ENCODE results near the gene COL26A1. TPM values are rescaled to one million over a fixed set of nuclear protein-coding genes. Genes with fewer than 3 reads are reported as not detected.

The COL26A1 gene
- total RNA-seq, 1 donor = not detected

DNA sequence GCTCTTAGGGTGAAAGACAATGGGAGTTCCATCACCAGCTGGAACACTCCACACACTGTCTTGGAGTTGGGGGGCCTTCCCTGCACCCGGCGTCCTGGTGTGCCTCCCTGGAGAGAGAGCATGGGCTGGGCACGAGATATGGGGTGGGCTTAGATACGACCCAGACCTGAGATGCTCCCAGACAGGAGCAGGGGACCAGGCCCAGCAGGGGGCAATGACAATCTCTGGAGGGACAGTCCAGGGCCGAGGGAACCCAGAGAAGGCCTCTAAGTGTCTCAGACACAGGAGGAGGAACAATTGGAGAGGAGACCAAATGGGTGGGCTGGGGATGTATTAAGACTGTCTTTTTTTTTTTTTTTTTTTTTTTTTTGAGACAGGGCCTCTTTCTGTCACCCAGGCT, 226.4 kb downstream of the COL26A1 start:
- Histone ChIP-seq H3K79me2 (ENCODE audit: insufficient read depth, low read length) (no peaks in the 10 kb centered on the region), H4K20me1 (ENCODE audit: insufficient read depth, low read length) (no peaks in the 10 kb centered on the region), H3K27me3 (ENCODE audit: insufficient read depth, low read length) (peaks cover 8% of the 10 kb centered on the region), H3K27ac (ENCODE audit: low read depth, low read length) (no peak overlapping the region), H3K9me3 (ENCODE audit: low read depth, low read length) (no peaks in the 10 kb centered on the region), H3K4me2 (ENCODE audit: insufficient read depth, low read length) (no peak overlapping the region), H3K36me3 (ENCODE audit: insufficient read depth, low read length) (no peaks in the 10 kb centered on the region), H3K4me1 (ENCODE audit: insufficient read depth, low read length) (no peaks in the 10 kb centered on the region), H3K4me3 (ENCODE audit: insufficient read depth, low read length) (no peak overlapping the region), H2AFZ (ENCODE audit: low read length) (no peak overlapping the region)
- TF ChIP-seq, protein P1, sequence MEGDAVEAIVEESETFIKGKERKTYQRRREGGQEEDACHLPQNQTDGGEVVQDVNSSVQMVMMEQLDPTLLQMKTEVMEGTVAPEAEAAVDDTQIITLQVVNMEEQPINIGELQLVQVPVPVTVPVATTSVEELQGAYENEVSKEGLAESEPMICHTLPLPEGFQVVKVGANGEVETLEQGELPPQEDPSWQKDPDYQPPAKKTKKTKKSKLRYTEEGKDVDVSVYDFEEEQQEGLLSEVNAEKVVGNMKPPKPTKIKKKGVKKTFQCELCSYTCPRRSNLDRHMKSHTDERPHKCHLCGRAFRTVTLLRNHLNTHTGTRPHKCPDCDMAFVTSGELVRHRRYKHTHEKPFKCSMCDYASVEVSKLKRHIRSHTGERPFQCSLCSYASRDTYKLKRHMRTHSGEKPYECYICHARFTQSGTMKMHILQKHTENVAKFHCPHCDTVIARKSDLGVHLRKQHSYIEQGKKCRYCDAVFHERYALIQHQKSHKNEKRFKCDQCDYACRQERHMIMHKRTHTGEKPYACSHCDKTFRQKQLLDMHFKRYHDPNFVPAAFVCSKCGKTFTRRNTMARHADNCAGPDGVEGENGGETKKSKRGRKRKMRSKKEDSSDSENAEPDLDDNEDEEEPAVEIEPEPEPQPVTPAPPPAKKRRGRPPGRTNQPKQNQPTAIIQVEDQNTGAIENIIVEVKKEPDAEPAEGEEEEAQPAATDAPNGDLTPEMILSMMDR (IDR thresholded peaks at IDR 0.05; ENCODE audit: extremely low read depth, low read depth, low read length) = no peak
- DNase-seq (ENCODE audit: insufficient read length, low spot score, missing footprints) = no peak

DNA sequence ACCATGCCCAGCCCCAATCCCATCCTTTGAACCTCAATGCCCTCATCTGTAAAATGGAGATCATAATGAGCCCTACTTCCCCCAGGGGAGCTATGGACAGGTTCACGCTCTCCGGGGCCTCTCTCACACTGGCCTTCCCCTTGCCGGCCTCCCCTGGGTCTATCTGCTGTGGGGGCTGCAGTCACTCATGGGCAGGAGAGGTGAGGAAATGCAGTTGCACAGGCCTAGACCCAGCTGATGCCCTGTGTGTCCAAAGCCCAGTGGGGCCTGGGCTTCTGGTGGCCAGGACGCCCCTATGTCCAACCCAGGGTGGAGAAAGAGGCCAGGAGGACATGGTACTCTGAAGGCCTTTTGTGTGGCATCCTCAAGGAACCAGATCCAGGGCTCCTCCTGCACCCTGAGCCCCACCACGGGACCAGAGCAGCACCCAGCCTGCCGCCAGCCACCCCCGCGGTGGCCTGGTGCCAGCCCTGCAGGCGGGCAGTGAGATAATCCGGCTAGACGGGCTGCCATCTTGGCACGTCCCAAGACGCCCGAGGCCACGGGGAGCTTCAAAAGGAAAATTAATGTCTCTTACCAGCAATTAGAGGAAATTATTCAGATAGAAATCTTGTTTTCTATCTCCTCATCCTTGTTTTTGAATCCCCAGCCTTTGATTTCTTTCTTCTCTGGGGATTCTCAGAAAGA, 227.4 kb downstream of the COL26A1 start:
- no peaks in the 10 kb centered on the region for H3K36me3 ChIP-seq (ENCODE audit: insufficient read depth, low read length)
- no peak overlapping the region for H3K4me3 ChIP-seq (ENCODE audit: insufficient read depth, low read length)
- H3K9me3 ChIP-seq (ENCODE audit: low read depth, low read length) = no peaks in the 10 kb centered on the region
- no peak overlapping the region for H2AFZ ChIP-seq (ENCODE audit: low read length)
- no peak overlapping the region for H3K27ac ChIP-seq (ENCODE audit: low read depth, low read length)
- peaks cover 11% of the 10 kb centered on the region for H3K27me3 ChIP-seq (ENCODE audit: insufficient read depth, low read length)
- H3K4me1 ChIP-seq (ENCODE audit: insufficient read depth, low read length) = no peaks in the 10 kb centered on the region
- DNase-seq (ENCODE audit: insufficient read length, low spot score, missing footprints) = peak; percentile 41
- H4K20me1 ChIP-seq (ENCODE audit: insufficient read depth, low read length) = no peaks in the 10 kb centered on the region
- no peaks in the 10 kb centered on the region for H3K79me2 ChIP-seq (ENCODE audit: insufficient read depth, low read length)
- H3K4me2 ChIP-seq (ENCODE audit: insufficient read depth, low read length) = no peak overlapping the region
- TF ChIP-seq, protein P1 (IDR thresholded peaks at IDR 0.05; ENCODE audit: extremely low read depth, low read depth, low read length) = no peak

DNA sequence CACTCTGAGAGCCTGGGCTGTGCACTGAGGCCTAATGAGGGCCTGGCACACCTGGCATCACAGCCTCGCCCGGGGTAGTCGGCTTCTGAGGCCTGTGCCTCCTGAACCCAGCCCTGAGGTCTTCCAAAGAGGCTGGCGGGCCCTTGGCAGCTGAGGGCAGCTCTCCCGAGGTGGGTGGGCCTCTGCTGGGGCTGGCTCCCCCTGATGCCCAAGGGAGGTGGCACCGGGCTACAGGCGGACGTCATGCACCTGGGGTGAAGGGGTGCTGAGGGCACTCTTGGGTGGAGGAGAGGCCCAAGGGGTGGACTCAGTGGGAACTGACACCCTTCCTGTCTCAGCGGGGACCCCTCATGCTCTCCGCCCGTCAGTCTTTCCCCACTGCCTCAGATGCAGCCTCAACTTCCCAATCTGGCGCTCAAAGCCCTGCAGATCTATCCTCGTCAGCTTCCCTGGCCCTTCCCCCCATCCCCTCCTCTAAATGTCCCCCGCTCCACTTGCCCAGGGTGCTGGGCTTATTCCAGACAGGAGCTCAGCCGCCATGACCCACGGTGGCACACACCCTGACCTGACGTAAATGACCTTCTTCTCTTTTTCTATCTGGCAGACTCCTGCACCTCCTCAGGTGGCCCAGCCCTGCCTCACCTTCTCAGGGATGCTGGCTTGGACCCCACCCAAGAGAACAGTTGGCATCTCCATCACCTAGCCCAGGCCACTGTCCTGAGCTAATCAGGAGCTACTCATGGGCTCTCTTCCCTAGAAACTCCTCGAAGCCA, 228.2 kb downstream of the COL26A1 start:
- H3K79me2 ChIP-seq (ENCODE audit: insufficient read depth, low read length) = no peaks in the 10 kb centered on the region
- peaks cover 11% of the 10 kb centered on the region for H3K27me3 ChIP-seq (ENCODE audit: insufficient read depth, low read length)
- no peak overlapping the region for H3K4me2 ChIP-seq (ENCODE audit: insufficient read depth, low read length)
- no peaks in the 10 kb centered on the region for H4K20me1 ChIP-seq (ENCODE audit: insufficient read depth, low read length)
- DNase-seq (ENCODE audit: insufficient read length, low spot score, missing footprints) = peak; percentile 75
- H3K27ac ChIP-seq (ENCODE audit: low read depth, low read length) = no peak overlapping the region
- H3K36me3 ChIP-seq (ENCODE audit: insufficient read depth, low read length) = no peaks in the 10 kb centered on the region
- TF ChIP-seq, protein P1 (IDR thresholded peaks at IDR 0.05; ENCODE audit: extremely low read depth, low read depth, low read length) = no peak
- no peak overlapping the region for H2AFZ ChIP-seq (ENCODE audit: low read length)
- H3K4me1 ChIP-seq (ENCODE audit: insufficient read depth, low read length) = no peaks in the 10 kb centered on the region
- H3K4me3 ChIP-seq (ENCODE audit: insufficient read depth, low read length) = no peak overlapping the region
- H3K9me3 ChIP-seq (ENCODE audit: low read depth, low read length) = no peaks in the 10 kb centered on the region

DNA sequence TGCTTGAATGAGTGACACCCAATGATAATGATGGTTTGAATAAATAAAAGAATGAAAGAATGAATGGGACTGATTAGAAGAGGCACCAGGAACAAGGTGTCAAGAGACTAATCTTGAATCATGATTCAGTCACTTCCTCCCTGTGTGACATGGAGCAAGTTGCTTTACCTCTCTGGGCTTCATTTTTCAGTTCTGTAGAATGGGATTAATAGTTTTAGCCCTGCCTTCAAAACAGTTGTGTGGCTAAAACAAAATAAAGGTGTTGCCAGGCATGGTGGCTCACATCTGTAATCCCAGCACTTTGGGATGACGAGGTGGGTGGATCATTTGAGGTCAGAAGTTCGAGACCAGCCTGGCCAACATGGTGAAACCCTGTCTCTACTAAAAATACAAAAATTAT, 228.8 kb downstream of the COL26A1 start:
- Histone ChIP-seq H3K9me3 (ENCODE audit: low read depth, low read length) (no peaks in the 10 kb centered on the region), H3K4me3 (ENCODE audit: insufficient read depth, low read length) (no peak overlapping the region), H4K20me1 (ENCODE audit: insufficient read depth, low read length) (no peaks in the 10 kb centered on the region), H3K36me3 (ENCODE audit: insufficient read depth, low read length) (no peaks in the 10 kb centered on the region), H3K27me3 (ENCODE audit: insufficient read depth, low read length) (peaks cover 17% of the 10 kb centered on the region), H2AFZ (ENCODE audit: low read length) (no peak overlapping the region), H3K4me2 (ENCODE audit: insufficient read depth, low read length) (no peak overlapping the region), H3K4me1 (ENCODE audit: insufficient read depth, low read length) (no peaks in the 10 kb centered on the region), H3K27ac (ENCODE audit: low read depth, low read length) (no peak overlapping the region), H3K79me2 (ENCODE audit: insufficient read depth, low read length) (no peaks in the 10 kb centered on the region)
- TF ChIP-seq, protein P1 (IDR thresholded peaks at IDR 0.05; ENCODE audit: extremely low read depth, low read depth, low read length) = no peak
- DNase-seq (ENCODE audit: insufficient read length, low spot score, missing footprints) = no peak

Data from osteoblast (primary cell).